Activated CD4-positive, CD25-positive, alpha-beta regulatory T cell treated with anti-CD3 and anti-CD28 coated beads, Interleukin-2, amount 50 U/mL, for 72 hours (primary cell): ENCODE measurements around the gene TP53BP1.

Experiments
- DNase-seq: peaks from one replicate; pipeline ENCODE4 v3.0.0; 2021

TP53BP1 gene

DNA sequence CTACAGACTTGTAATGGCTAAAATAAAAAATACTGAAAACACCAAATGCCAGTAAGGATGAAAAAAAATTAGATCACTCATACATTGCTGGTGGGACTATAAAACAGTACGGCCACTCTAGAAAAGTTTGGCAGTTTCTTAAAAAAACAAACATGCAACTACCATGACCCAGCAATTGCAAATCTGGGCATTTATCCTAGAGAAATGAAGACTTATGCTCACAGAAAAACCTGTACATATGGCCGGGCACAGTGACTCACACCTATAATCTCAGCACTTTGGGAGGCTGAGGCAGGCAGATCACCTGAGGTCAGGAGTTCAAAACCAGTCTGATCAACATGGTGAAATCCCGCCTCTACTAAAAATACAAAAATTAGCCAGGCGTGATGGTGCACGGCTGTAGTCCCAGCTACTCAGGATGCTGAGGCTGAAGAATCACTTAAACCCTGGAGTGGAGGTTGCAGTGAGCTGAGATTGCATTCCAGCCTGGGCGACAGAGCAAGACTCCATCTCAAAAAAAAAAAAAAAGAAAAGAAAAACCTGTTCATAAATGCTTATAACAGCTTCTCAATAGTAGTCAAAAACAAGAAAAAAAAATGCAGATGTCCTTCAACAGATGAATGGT lies 5.6 kb downstream of the TP53BP1 start:
- DNase-seq: no peak

DNA sequence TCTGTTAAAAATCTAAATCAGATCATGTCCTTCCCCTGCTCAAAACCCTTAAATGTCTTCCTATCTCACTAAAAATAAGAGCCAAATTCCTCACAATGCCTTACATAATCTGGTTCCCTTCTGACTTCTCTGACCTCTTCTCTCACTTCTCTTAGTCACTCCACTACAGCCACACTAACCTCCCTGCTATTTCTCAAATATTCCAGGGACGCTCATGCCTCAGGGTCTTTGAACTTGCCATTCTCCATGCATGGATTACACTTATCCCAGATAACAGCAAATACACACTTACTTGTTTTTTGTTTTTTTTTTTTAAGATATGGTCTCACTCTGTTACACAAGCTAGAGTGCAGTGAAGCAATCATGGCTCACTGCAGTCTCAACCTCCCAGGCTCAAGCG lies 8.5 kb downstream of the TP53BP1 start:
- DNase-seq: no peak

DNA sequence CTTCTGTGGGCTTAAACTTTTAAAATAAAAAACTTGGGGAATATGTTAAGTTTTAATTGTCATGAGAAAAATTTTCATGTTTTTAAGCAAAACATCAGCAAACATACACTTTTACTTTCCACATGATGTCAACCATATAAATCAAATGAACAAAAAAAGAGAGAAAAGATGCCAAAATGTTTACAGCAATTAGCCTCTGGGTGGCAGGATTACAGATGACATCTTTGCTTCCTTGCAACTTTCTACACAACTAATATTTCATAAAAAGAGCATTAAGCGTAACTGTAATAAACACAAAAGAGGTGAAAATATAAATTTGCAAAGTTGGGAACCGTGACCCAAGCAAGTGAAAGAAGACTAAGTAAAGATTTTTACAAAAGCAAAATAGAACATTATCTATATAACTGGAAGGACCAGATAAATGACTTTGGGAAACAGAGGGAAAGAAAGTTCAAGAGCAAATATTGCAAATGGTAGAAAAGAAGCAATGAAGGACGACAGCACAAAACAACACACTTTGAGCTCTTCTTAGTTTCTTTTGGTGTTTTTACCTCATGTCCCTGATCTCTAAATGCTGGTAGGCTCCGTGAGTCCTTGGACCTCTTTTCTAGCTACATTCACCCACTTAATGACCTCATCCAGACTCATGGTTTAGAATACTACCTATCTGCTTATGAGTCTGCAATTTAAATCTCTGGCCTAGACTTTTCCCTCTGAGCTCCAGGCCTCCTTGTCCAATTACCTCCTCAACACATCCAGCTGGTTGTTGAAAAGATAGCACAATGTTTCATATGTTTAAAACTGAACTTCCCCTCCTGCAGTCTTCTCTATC lies 9.4 kb downstream of the TP53BP1 start:
- DNase-seq: no peak

DNA sequence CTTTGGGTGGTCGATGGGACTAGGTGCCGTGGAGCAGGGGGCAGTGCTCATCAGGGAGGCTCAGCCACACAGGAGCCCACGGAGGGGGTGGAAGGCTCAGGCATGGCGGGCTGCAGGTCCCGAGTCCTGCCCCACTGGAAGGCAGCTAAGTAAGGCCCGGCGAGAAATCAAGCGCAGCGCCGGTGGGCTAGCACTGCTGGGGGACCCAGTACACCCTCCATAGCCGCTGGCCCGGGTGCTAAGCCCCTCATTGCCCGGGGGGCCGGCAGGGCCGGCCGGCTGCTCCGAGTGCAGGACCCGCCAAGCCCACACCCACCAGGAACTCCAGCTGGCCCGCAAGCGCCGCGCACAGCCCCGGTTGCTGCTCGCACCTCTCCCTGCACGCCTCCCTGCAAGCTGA lies 19.1 kb downstream of the TP53BP1 start:
- DNase-seq: no peak

DNA sequence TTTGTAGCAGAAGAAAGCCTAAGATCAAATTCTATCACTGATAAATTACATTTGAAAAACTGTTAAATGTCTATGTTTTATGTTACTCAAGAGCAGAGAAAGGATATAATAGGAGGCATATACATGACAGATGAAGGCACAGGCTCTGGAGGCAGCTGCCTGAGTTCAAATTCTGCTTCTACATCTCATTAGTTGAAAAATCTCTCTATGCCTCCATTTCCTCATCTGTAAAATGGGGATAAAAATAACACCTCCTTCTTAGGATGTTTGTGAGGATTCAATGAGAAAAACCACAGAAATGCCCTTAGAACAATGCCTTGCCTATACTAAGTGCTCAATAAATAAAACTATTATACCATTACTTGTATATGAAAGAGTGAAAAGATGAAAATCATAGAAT lies 21.0 kb downstream of the TP53BP1 start:
- no peak for DNase-seq

DNA sequence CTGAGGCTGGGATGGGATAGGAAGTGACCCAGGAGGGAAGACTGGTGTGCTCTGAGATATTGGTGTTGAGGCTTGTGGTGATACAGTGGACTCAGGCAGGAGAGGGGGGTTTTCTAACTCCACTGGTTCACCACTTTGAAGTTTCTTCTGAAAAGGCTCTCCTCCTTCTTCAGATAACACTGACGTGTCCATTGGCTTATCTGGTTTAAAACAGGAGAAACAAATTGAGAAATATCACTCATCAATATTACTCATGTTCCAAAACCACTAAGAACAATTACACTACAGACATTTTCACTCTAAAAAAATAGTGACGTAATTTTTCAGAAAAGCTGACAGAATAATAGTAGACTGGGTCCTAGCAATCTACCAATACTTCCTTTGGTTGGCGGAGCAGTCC lies 23.1 kb downstream of the TP53BP1 start:
- no peak for DNase-seq

DNA sequence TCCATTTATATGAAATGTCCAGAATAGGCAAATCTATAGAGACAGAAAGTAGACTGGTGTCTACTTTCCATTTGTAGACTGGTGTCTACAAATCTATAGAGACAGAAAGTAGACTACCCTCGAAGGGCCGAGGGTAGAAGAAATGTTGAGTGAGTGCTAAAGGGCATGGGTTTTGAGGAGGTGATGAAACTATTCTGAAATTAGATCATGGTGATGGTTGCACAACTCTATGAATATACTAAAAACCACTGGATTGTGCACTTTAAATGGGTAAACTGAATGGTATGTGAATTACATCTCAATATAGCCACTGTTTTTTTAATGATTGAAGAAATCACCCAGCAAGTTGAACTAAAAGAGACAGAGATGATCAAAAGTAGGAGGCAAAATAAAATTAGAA lies 27.9 kb downstream of the TP53BP1 start:
- DNase-seq: no peak

DNA sequence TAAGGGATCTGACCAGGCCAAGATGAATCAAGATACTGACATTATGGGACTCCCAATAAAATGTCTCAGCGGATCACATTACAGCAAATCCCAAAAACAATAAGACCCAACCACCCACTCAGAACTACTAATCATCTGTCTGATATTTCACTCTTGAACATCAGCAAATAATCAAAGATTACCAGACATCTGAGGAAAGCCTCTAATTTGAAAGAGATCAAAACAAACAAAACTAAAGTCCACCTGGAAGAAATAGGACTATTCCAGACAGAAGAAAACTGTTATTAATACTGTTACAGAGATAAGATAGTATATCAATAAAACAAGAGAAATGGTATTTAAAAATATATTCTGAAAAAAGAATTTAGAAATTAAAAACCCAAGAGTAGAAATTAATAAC lies 29.0 kb downstream of the TP53BP1 start:
- DNase-seq: no peak

DNA sequence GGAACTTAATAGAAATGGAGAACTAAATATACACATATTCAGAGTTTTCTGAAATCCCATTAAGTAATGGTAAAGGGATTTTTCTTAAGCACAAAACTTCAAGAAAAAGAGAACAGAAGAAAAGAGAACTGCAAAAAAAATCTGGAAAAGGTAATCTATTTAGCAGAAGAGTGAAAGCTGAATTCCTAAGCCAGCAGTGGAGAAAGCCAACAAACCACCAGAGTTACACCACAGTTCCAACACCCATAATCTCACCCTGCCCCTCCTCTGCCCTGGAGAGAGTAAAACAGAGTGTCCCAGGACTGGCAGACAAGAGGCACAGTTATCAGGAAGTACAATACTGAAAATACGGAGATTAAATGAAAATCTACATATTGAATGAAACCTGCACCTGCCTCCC lies 29.4 kb downstream of the TP53BP1 start:
- no peak for DNase-seq

DNA sequence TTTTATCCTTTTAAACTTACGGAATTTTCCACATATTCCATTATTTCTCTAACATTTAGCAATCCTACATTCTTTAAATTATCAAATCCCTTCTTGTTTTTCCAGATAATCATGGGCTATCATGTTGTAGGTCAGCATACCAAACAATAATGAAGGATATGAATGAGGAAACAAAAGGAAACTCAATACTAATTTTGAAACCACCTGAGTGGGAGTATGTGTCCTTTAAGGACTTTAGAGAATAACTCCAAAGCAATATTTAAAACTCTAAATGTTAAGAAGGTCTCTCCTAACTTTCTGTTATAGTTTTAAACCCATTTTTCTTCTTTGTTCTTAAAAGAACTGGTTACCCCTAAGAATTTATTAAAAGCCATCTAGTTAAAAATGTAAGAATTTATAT lies 43.0 kb downstream of the TP53BP1 start:
- DNase-seq: no peak

DNA sequence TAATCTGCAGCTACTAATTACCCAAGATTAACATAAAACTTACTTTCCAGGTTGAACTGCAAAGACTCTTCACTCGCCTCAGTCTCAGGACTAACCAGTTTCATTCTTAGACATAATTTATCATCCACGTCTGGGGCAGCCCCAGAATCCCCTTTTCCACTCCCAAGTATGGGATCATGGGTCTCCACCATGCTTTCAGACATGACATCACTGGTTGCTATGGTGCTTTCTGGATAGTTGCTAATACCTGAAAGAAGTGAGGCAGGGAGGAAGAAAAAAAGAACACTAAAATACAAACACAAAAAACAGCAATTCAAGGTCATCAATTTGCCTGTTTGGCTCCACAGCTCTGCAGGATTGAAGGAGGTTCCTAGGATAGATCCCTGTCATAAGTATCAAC lies 46.6 kb downstream of the TP53BP1 start:
- DNase-seq: no peak

DNA sequence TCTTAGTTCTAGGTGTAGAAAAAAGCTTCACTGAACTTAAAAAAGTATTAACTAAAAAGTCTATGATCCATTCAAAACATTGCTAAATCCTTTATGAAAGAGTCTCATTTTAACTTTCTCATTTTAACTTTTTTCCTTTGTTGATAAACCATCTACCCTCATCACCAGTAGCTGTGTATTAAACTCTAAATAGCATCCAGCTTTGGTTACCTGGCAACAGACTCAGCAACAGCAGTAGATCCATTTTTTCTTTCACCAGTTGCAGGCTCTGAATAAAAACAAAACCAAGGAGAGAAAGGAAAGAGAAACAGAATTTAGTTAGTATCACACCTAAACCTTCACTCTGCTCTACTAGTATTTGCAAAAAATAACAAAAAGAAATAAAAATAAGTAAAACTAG lies 51.6 kb downstream of the TP53BP1 start:
- no peak for DNase-seq

DNA sequence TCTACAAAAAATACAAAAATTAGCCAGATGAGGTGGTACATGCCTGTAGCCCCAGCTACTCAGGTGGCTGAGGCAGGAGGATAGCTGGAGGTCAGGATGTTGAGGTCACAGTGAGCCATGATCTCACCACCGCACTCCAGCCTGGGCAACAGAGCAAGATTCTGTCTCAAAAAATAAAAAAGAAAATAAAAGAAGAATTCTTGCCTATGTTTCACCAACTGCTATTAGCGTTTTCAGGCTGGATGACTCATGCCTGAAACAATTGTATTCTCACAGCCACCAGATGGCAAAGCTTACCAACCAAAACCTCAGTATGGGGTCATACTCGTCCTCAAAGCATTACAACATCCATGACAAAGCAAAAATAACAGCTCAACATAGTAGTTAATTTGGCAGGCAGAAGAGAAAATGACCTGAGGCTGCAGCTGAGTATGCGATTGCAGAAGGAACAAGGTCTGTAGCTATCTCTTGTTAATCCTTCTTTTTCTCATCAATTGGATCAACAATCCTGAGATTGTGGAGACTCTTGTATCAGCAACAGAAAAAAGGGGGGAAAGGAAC lies 52.2 kb downstream of the TP53BP1 start:
- no peak for DNase-seq

DNA sequence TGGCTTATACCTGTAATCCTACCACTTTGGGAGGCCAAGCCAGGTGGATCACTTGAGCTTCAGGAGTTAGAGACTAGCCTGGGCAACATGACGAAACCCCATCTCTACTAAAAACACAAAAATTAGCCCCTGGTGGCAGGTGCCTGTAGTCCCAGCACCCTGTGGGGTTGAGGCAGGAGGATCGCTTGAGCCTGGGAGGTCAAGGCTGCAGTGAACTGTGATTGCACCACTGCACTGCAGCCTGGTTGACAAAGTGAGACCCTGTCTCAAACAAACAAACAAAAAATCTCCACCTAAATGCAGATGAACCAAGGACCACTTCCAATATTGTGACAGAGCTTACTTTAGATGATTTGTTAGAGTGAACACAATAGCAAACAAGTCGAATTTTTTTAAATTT lies 53.7 kb downstream of the TP53BP1 start:
- DNase-seq: no peak

DNA sequence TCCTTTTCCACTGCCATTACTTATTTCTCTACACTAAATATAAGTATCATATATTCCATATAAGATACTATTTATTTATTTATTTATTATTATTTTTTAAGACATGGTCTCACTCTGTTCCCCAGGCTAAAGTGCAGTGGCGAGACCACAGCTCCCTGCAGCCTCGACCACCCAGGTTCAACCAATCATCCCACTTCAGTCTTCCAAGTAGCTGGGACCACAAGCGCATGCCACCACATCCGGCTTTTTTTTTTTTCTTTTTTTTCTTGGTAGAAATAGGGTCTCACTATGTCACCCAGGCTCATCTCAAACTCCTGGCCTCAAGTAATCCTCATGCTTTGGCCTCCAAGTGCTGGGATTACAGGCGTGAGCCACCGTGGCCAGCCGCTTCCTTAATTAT lies 56.6 kb downstream of the TP53BP1 start:
- no peak for DNase-seq

DNA sequence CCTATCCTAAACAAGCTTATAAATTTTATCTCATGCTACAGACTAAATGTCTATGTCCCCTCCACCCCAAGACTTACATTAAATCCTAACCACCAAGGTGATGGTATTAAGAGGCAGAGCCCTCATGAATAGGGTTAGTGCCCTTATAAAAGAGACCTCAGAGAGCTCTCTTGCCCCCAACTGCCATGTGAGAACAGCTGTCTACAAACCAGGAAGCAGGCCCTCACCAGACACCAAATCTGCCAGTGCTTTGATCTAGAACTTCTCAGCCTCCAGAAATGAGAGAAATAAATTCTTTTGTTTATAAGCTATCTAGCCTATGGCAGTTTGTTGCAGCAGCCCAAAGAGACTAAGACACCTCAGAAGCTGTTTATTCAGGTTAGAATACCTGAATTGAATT lies 58.5 kb downstream of the TP53BP1 start:
- DNase-seq: no peak

DNA sequence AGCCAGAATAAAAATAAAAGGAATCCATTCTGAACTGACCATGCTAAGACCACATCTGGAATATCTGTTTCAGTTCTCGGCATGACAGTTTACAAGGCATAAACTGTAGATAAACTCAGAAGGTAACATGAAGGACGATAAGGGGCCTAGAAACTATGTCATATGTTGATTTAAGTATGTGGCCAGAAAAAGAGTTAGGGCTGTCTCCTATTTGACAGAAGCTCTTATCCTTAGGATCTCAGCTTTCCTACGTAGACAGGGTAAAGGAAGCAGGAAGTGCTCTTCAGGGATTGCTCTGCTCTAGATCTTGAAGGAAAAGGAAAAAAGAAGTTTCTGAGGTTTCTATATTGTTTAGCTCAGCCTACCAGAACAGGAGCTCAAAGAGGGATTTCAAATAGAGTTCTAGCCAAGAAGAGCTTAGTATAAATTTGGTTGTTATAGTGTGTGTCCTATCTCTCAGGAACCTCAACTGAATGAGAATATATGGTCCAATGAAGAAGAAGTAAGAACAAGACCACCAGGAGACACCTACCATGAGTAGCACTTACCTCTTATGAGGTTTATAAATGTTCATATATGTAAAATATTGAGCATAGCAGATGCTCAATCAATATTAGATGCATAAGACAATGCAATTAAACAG lies 59.2 kb downstream of the TP53BP1 start:
- DNase-seq: no peak

DNA sequence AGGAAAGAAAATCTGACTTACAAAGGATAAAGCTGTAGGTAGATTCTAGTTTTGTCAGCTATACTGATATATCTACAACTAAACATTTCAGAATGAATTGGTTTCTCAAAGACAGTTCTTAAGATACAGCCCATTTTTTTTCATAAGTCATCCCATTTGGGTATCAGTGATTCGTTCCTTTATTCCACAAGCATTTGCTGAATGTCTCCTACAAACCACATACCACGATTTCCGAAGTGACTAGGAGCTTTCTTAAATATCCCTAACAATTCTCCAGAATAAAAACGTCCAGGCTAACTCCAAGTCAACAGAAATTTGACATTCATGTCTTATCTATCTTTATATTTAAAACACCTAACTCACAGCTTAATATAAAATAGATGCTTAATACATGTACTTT lies 59.8 kb downstream of the TP53BP1 start:
- DNase-seq: no peak

DNA sequence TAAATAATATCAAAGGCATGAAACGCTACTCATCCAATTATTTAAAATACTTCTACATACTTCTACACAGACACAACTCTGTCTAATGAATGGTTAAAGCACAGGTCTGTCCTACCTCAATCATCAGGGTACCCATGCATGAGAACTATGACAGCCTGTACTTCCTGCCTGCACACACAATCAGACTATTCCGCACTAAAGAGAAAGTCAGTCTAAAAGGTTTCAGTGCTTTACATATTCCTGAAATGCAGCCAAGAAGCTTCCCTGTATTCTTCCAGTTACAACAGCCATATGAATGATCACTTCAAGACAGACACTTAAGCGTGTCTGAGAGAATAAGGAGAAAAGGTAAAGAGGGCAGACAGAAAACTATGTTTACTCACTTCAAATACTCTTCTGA lies 63.3 kb downstream of the TP53BP1 start:
- no peak for DNase-seq

DNA sequence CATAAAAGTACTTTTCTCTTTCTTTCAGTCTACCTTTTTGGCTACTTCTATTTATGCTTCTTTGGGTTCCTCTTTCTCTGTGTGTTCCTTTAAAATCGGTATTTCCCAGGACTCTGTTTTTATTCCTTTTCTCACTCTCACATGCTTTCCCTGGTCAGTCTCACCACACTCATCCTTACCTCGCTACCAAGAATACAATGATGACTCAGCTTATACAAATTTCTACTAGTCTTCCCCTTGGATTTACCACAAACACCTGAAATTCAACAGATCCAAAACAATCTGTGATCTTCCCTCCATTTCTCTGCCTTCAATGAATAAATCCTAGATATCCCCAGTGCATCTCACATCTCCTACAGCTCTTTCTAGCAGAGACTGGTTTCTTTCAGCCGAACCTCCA lies 69.2 kb downstream of the TP53BP1 start:
- DNase-seq: no peak

DNA sequence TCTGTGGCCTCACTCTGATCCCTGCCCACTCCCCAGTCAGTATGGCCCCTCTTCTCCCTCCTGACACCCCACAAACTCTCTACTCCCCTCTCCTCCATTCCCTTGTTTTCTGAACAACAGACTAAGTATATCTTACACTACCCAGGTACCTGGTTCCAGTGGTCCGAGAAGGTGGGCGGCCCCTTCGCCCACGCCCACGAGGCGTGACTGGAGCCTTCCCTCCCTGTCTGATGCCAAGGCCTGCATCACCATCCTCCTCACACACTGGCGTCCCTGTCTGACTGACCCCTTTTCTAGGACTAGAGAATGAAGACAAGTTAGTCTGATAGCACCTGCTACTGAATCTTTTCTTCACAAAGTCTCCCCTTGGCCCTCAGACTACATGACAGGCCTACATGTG lies 72.1 kb downstream of the TP53BP1 start:
- no peak for DNase-seq

DNA sequence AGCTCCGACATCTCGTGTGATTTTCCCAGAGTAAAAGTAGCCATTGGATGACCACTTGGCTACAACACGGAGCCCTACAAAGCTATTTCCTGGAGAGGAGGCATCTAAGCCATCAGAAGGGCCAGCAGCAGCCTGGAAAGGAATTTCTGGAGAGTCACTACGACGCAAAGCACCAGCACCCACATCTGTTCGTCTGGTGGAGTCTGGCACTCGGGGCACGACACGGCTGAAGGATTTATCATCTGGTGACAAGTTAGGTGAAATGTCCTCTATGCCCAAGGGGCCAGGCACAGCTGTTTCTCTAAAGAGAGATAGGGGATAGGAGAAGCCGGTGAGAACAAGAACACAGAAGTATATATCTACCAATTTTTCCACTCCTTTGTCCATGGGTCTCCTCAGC lies 72.5 kb downstream of the TP53BP1 start:
- DNase-seq: no peak

DNA sequence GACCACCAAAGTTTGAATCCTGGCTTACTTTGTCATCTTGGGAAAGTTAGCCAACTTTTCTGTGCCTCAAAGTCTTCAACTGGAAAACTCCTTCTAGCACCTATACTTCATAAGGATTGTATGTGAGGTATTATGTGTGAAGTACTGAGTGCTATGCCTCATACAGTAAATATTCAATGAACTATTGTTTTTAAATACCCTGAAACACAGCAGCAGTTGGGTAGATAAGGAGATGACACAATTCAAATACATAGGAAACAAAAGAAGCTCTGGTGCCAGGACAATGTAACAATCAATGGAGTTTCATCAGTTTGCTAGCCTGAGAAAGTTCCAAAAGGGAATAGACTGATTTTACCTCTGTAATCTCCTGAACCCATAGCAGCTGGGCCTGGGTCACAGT lies 78.8 kb downstream of the TP53BP1 start:
- DNase-seq: no peak

DNA sequence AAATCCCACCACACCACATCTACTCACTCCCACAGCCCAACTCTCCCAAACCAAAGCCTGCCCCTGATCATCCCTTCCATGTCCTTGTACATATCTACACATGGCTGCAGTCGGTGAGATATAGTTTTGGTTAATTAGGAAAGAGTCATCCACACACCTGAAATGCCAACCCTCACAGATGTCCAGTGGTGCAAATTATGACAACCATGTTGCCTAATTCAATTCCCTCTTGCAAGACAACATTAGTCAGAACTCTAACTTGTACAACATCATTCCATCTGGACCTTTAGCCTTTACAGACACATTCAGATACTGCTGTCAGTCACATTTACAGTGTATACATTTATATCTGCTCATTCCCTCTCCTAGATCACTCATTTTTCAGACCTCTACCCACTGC lies 80.9 kb downstream of the TP53BP1 start:
- no peak for DNase-seq
